NCI-H2029 (cell line): Measurements from ENCODE around the gene PLPP4.

Experiments used
- DNase-seq: peaks from one replicate; lab custom pipeline; 2025; lab: John Stamatoyannopoulos, UW

PLPP4 gene

DNA sequence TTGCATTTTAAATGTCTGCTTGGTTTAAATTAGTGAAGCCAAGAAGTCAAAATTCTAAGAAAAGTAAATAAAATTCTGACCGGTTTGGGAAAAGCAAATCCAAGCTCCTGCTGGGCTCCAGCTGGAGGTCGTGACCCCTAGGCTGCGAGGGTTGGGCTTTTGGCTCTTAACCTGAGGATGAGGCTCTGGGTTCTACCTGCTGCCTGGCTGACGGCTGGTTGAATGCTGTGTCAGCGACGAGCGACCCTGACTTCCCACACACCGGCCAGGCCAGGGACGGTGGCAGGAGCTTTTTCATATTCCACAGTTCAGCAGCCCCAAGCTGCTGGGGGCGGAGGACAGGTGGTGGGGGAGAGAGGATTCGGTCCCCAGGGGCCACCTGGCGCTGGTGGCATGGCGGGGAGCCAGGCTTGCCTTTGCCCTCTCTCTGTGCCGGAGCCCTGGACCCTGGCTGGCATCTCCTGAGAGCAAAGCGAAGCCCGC is 843 bp upstream of the PLPP4 start:
- no peak for DNase-seq

DNA sequence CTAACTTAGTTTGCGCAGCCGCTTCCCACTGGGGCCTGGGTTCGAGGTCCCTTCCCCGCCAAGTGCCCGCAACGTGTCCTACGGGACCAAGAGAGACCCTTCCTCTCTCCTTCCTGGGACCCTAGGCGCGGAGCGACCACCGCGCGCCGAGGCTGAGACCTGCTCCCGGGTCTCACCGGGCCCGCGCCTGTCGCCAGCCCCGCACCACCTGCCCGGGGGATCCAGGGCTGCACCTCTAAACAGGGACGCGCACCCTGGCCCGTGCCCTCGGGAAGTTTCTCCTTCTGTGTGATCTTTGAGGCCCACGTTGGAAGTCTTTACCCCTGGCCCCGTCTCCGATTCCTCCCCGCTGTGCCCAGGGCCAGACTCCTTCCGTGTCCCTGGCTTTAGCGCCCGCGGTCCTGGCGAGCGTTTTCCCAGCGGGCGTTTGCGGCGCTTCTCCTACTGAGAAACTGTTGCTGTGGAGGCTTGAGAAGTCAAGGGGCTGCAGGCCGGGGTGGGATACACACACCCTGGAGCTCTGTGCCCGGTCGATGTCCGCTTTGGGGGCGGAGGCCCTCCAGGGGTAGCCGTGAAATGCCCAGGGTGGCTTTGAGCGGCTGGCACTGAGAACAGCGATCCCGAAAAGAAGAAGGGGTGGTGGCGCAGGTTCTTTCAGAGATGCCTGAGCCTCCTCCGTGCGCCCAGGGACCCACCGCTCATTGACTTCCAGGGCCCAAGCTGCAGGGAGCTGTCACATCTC is 575 bp downstream of the PLPP4 start:
- no peak for DNase-seq

DNA sequence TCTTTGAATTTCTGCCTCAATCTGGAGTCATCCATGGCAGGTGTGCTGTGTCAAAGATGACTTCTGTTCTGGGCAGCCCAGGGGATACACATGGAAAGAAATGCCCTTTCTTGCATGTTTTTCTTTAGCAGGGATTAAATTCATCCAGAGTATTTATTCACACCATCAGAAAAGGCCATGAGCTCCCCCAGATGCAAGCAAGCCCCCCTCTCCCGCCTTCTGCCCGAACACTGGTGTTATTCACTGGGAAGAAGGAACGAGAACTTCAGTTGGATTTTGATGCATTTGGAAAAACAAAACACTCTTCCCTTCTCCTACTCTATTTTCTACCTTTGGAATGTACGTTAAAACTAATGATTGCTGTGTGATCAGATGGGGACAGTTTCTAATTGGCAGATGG is 1.4 kb downstream of the PLPP4 start:
- no peak for DNase-seq

DNA sequence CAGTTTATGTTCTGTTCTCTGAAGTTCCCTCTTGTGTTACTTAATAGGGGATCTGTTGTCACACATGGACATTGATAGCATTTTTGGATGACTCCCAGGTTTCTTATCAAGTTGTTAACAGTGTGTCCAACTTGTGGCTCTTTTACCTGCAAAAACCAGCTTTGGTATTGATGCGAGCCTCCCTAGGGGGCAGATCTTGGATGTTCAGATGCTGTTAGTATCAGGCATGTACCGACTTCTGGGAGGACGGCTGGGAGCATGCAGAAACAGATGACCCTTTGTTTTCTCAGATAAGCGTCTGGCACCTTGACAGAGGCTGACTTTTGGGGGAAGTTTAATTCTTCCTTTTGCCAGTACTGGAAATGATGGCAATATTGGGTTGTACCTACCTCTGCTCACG is 2.2 kb downstream of the PLPP4 start:
- no peak for DNase-seq

DNA sequence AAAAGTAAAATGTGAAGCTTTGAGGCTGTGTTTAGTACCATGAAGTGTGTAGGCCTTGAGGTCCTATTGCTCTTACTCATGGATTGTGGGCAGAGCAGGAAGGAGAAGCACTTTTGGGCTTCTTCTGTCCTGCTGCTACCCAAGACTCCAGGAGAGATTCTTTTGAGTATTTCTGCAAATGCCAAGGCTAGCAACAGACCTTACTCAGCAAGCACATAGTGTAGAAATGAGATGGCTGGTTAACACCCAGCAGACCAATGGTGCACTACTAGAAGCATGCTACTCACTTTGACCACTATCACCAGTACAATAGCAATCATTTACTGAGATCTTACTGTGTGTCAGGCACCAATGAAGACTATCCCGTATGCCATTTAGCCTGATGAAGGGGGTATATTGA is 3.2 kb downstream of the PLPP4 start:
- no peak for DNase-seq

DNA sequence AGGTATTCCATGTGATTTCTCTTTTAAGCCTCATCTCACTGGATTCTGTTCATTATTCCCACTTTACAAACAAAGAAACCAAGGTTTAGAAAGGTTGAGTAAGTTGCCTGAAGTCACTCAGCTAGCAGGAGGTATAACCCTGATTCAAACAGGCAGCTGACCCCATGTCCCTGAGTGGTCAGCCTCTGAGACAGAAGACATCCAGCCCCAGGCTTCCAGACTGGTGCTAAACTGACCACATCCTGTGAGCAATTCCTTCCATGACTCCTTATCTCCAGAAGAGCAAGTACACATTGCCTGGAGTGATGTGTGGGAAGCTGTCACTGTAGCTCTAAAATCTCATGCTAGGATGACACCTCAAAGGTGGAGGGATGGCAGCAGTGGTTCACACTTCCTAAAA is 3.7 kb downstream of the PLPP4 start:
- no peak for DNase-seq

DNA sequence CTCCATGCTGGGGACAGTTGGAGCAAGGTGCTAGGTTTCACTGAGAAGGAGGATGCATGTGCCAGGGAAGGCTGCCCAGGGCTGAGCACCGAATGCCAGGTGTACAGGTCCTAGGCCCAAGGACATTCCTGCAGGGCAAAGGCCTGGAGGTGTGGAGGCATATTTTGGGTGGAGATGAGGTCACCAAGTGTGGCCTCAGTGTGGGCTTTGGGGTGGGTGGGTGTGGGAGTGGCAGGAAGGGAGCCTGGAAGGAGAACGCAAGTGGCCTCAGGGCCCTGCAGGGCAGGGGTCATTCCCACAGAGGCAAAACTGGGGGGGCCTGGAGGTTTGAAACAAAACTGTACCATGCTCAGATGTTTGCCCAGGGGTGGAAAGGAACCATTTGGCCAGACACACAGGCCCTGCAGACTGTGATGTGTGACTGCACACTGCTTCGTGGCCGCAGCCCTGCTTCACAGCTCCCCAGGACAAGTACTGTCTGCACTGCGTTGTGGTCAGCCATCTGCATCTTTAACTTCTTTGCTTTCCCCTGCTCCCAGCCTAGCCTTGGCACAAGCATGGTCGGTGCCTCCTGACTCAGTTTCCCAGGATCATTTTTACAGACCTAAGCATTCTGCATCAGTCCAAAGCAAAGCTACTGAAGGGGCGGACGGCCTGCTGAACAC is 5.1 kb downstream of the PLPP4 start:
- no peak for DNase-seq

DNA sequence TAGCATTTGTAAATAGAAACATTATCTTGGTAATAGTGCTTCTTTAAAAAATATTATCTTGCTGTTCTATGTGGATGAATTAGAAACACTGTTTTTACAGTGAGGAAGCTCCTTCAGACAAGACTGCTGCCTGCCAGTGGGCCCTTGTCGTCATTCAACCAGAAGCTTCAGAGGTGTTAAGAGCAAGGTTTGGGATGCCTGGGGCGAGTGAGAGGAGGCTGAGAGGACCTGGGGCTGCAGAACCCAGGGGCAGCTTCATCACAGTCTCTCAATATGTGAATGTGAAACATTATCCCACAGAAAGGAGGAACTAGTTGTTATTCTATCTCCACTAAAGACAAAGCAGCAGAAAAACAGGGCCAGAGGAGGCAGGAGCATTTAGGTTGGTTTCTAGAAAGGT is 8.1 kb downstream of the PLPP4 start:
- DNase-seq, result no peak

DNA sequence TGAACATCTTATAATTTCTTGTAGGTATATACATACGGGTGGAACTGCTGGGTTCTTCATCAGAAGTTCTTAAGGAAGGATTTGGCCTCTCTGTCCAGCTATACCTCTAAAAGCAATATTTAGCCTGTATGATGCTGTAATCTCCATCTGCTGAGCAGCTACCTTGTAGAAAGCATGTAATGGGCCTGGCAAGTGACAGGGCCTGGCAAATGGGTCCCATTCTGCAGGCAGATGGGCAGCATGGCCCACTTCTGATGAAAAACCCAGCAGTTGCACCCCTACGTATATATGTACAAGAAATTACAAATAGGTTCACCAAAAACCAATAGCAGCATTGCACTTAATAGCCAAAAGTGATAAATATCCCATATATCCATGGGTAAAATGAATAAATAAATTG is 9.0 kb downstream of the PLPP4 start:
- no peak for DNase-seq

DNA sequence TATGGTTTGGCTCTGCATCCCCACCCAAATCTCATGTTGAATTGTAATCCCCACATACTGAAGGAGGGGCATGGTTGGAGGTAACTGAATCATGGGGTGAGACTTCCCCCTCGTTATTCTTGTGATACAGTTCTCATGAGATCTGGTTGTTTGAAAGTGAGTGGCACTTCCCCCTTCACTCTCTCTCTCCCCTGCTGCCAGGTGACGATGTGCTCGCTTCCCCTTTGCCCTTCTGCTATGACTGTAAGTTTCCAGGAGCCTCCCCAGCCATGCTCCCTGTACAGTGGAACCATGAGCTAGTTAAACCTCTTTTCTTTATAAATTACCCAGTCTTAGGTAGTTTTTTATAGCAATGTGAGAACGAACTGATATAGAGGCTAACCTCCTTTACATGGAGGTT is 16.6 kb downstream of the PLPP4 start:
- no peak for DNase-seq

DNA sequence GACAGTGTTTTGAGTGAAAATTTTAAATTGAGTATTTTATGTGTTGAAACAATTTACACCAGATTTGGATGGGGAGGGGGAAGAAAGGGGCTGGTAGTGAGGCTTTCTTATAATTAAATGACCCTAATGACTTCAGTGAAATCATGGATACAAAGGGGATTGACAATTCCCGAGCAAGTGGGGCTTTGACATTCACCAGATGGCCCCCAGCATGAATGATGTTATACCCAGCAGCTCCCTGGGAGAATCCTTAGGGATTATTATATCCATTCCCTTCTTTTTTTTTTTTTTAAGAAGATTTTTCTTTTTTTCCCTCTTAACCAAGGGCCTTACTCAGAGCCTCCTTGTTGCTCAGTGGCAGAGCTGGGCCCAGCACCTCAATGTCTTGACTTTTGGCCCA is 17.9 kb downstream of the PLPP4 start:
- no peak for DNase-seq

DNA sequence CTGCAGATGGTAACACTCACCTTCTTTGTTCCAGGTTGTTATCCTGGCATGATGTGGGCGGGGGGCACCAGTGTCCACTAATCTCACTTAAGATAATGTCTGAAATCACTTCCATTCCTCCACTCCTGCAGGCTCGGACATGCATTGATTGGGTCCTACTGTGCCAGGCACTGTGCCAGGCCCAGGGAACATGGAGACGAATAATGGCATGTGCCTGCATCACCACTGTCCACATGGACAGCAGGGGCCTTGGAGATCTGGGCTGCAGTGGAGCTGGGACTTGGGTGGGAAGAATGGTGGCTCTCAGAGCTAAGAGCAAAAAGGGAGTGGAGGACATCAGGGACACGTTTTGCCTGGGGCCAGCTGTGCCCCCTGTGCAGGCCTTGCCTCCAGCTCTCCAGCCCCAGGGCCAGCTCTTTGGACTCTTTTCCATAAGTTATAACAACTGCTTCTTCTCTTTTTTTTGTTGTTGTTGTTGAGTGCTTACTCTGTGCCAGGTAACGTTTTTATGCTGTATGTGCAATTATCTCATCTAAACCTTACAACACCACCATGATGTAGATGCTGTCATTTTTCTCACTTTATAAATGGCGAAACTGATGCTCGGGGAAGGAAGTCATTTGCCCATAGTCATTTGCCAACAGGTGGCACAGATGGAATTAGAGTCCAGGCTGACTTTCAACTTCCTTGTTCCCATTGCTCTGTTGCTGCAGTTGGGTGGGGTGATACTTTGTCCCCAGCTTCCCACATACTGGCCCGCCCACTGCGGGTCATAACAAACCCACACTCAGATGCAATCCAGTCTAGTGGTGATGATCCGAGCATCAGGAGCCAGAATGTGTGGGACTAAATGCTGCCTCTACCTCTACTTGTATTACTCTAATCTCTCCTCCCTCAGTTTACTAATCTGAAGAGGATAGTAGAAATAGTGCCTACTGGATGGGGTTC is 19.1 kb downstream of the PLPP4 start:
- no peak for DNase-seq

DNA sequence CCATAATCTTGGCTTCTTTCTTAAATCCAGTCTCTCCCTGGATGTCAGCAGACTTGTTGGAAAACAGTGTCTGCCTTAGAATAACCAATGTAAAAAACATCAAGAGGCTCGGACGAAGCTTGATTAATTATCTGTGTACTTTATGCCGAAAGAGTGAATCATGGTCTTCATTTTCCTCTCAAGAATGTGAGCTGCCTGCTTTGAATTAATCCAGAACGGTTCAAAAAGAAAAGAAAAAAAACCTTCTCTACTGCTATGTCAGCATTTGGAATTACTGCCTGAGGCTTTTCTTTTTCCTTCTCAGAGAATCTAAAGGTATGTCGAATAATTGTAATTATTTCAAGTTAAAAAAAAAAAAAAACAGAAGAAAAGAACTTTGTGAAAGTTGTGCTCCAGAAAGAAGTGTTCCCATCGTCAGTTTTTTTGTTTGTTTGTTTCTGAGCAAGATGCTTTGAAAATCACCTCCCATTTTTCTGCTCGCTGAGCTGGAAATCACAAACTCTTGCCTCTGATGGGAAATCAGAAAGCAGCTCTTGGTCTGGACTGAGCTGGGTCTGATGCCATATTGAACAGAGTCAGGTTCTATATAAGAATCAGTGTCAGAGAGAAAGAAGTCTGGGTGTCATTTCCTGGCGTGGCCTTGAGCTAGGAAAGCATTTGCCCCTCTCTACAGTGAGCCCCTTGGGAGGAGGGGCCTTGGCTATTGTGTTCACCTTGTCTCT is 20.2 kb downstream of the PLPP4 start:
- no peak for DNase-seq

DNA sequence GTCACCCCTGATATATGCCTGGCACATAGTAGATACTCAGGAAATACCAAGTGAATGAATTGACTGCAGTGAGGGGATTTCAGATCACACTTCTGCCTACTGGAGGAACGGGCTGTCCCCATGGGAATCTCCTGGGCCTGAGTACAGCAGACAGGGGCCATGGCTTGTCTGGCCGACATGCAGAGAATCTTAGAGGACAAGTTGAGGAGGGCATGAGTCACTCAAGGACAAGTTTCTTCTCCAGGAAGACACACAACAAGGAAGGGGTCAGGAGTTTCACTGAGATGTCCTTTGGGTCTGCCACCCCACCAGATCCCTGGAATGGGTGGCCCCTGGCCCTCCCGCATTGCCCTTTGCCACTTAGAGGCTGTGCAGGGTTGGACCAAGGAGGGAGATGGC is 20.7 kb downstream of the PLPP4 start:
- DNase-seq, result no peak

DNA sequence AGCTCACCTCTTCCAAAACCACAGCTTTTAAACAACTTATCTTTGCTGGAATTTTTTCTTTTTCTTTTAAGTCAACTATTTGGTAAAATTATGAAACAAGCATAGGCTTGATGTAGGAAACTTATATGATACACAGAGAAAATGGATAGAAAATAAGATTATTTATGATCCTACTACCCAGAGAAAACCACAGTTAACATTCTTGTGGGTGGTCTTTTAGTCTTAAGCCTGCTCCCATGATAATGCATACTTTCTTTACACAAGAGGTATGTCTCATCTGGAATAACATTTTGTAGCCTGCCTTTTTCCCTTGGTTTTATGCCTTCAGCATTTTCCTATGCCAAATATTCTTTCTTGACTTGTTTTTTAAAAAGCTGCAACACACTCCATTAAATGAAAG is 21.4 kb downstream of the PLPP4 start:
- DNase-seq, result no peak

DNA sequence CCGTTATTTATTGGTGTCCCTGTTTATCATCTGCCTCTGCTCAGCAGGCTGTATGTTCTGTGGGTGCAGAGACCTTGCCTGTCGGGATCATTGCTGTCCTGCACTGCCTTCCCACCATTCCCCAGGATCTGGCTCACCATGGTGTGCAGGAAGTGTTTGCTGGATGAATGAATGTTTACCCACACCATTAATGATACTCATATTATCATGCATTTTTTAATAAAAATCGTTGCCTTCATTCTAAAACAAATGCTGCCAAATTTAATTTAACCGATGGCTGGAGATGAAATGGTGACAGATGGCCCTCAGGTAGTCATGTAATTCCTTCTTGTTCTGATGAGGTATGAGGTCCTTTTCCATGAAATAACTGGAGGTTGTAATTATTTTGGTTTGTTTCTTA is 22.5 kb downstream of the PLPP4 start:
- DNase-seq, result no peak

DNA sequence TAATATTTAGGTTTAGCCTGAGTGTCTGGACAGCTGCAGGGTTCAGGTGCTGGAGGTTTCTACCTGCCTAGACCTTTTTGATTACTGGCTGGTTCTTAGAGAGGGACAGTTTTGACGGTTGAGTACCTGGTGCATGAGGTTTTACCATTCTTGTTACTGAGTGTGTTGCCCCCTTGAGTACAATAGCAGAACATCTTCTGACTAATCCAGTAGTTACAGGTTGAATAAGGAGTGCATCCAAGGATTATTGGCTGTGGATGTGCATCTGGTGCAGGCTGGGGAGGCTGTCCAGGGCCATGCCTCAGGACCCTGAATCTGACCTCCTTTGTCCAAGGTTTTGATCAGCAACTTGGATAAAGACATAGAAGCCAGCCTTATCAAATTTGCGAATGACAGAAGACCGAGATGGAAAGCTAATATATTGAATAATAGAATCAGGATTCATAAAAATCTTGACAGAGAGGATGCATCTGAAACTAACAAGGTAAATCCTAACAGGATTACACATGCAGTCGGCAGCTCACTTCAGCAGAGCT is 23.1 kb downstream of the PLPP4 start:
- no peak for DNase-seq

DNA sequence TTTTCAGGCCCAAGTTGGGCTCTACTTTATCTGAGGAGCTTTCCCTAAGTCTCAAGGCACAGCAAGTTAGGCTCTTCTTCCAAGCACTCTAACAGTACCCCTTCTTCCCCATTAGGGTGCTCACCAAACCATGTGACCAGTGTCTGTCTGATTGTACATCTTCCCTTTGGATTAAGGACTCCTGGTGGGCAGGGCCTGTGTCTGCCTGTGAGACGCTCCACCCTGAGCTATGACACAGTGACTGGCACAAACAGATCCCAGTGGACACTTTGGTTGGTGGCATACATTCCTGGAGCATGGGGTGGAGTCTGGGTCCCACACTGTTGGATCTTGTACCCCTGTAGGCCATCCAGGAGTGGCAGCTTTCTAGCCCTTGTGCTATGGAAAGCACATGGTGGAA is 23.8 kb downstream of the PLPP4 start:
- no peak for DNase-seq

DNA sequence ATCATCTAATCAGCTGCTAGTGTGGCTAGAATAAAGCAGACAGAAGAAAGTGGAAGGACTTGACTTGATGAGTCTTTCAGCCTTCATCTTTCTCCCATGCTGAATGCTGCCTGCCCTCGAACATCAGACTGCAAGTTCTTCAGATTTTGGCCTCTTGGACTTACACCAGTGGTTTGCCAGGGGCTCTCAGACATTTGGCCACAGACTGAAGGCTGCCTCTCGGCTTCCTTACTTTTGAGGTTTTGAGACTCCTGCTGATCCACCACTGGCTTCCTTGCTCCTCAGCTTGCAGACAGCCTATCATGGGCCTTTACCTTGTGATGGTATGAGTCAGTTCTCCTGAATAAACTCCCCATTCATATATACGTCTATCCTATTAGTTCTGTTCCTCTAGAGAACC is 26.0 kb downstream of the PLPP4 start:
- no peak for DNase-seq

DNA sequence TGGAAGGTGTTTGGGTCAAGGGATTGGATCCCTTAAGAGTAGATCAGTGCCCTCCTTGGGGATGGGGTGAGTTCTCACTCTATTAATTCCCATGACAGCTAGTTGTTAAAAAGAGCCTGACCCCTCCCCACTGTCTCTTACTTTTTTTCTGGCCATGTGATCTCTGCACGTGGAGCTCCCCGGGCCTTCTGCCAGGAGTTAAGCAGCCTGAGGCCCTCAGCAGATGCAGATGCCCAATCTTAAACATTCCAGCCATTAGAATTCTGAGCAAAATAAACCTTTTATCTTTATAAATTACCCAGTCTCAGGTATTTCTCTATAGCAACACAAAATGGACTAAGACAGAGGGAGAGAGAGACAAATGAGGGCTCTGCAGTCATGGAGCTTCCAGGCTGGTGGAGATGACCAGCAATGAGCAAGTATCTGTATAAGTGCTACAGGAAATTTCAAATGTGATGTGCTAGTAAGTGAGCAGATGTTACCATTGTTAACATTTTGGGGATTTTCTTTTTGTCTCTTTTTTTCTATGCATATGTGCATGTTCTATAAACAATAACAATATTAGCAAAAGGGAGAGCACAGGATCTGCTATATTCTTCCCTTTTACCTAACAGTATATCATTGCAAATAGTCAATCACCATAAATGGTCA is 26.7 kb downstream of the PLPP4 start:
- DNase-seq, result no peak

DNA sequence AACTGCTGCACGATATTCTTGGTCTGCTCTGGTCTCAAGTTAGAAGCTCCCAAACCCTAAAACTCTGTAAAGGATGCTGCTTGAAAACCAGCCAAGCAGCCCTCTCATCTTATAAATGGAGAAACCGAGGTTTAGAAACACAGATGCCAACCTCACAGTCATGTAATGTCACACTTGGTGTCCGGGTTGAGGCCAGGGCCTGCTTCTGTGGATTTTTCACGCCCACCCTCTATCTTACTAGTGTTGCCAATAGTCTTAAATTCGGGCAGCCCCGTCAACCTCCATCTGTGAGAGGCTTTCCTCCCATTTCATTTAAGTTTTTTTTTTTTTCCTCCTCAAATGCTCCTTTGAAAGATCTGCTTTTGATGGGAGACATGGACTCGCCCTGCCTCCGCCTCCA is 28.9 kb downstream of the PLPP4 start:
- no peak for DNase-seq
